Measurements from ENCODE around the gene BYSL.

BYSL gene, protein sequence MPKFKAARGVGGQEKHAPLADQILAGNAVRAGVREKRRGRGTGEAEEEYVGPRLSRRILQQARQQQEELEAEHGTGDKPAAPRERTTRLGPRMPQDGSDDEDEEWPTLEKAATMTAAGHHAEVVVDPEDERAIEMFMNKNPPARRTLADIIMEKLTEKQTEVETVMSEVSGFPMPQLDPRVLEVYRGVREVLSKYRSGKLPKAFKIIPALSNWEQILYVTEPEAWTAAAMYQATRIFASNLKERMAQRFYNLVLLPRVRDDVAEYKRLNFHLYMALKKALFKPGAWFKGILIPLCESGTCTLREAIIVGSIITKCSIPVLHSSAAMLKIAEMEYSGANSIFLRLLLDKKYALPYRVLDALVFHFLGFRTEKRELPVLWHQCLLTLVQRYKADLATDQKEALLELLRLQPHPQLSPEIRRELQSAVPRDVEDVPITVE

DNA sequence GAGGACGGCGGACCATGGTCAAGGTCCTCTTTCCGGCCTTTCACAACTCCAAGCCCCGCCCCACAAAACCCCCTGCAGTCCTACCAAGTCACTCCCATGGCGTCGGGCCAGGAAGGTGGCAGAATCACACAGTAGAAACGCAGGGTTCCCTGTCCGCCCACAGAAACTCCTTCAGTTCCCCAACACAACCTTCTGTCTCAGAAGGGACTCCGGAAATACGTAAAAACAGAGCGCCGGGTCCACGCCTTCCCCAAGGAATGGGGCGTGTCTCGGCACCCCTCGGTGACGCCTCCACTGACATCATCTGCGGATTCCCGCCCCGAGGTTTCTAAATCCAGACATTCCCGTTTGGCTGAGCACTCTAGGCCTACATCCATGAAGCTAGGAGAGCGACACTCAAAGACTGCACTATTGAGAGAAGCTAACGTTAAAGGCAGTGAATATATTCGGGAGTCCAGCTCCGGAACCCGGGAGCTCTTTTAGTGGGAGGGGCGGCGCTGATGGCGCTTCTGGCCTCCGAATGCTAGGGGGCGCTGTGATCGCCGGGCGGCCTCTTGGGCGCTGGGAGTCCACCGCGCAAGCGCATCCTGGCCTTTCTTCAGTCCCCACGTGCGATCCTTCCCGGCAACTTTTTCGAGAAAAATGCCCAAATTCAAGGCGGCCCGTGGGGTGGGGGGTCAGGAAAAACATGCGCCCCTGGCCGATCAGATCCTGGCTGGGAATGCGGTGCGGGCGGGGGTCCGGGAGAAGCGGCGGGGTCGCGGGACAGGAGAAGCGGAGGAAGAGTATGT, at the start of gene BYSL, which contains the start of gene MED20:
BYSL (plus strand) TSS at position 579 of the 791 bp plus-strand sequence; CDS start at position 643, 64 bp downstream.
MED20 (minus strand) TSS at position 219 of the 791 bp plus-strand sequence; CDS start at position 98, 121 bp downstream.
- DNase-seq = peak; percentile 95

DNA sequence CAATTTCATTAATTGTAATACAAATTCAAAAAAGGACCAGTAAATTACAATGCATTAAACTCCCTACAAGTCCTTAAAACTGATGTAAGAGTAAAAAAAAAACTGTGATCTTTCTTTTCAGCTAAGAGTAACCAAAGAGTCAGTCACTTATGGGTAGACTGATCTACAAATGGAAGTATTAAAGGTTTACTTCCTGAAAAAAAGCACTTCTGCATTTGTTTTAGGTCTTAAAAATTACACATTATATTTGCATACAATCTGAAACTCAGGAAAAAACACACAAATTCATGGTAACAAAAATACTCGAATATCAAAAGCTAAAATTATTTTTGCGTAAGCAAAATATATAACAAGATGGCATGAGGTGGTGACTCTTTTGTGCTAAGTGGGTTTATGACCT, 49.6 kb upstream of the BYSL start:
- no peak for DNase-seq

DNA sequence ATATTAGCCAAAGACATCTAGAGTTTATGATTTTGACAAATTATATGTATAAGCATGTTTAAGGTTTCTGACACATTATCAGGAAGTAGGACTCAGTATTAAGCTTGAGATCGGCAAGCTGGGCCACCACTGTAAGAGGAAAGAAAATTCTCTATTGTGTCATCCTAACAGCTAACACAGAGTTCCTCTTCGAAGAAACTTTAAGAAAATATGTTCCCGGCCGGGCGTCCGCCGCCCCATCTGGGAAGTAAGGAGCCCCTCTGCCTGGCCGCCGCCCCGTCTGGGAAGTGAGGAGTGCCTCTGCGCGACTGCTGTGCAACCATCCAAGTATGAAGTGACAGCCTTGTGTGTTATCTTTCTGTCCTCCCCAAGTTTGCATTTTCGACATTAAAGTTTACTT, 49.2 kb upstream of the BYSL start:
- no peak for DNase-seq

DNA sequence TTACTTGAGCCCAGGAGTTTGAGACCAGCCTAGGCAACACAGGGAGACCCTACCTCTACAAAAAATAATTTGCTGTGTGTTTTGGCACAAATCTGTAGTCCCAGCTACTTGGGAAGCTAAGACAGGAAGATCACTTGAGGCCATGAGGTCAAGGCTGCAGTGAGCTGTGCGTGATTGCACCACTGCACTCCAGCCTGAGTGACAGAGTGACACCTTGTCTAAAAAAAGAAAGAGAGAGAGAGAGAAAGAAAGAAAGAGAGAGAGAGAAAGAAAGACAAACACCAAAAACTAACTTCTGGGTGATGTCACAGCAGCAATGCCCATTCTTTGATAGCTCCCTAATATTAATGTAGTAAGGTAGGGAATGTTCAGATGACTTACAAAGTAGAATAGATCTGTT, 46.6 kb upstream of the BYSL start:
- DNase-seq = no peak

DNA sequence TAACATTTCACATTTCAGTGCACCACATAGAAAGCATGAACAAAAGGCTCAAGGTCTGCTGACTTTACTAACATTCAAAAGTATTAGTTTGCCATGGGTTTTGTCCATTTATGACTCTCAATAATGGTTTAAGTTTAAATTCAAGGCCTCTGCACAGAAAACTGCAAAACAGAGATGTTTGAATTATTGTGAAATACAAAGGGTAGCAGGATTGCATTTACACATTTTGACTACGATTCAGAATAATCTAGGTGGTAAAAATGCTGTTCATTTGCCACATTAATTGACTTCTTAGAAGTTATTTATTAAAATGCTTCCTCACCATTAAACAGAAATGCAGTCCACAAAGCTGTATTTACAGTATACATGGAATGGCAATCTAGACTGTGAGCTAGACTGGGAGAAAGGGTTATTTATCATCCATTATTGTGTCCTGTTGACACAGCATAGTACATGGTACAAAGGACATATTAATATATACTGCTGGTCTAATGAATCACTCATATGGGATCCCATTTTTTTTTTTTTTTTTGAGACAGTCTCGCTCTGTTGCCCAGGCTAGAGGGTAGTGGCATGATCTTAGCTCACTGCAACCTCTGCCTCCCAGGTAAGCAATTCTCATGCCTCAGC, 44.1 kb upstream of the BYSL start:
- DNase-seq = no peak

DNA sequence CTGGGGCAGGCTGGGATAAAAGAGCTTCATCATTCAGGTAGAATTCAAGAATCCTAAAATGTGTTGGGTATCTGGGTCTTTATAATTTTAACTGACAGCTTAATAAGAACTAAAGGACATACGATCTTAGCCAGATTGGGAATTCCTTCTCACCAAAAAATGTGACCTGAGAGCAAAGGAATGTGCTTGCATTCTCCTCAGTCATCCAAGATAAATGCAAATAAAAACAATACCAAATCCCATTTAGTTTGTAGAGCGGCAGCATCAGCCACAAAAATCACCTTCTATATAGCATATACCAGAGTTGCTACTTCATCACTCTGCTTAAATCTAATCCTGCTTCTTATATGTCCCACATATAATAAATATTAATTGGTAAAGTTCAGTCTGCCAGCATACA, 43.1 kb upstream of the BYSL start:
- DNase-seq = no peak

DNA sequence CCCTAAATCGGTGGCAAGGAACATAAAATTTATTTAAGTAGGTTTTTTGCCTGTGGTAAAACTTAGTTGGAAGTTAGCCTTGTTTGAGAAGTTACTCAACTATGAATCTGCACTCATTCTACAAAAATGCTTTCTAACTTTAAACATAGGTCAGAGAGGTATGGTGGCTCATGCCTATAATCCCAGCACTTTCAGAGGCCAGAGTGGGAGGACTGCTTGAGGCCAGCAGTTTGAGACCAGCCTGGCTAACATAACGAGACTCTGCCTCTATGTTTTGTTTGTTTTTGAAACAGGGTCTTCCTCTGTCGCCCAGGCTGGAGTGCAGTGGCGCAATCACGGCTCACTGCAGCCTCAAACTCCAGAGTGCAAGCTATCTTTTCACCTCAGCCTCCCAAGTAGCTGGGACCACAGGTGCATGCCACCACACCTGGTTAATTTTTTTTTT, 42.3 kb upstream of the BYSL start:
- DNase-seq = no peak

DNA sequence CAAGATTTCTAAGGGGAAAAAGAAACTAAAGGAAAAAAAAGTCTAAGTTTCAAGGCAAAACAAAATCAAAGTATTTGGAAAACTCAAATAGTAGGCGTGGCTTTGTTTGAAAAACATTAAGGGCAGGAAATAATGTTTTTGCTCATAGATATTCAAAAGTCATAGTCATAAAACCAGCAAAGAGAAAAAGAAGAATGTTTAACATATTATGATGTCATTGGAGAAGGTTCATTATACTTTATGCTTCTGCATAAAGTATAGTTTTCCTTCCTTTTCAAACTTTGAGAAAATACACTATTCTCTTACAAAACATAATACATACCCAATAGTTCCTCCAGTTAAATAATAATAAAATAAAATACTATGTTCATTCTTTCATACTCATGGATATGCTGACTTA, 39.8 kb upstream of the BYSL start:
- no peak for DNase-seq

DNA sequence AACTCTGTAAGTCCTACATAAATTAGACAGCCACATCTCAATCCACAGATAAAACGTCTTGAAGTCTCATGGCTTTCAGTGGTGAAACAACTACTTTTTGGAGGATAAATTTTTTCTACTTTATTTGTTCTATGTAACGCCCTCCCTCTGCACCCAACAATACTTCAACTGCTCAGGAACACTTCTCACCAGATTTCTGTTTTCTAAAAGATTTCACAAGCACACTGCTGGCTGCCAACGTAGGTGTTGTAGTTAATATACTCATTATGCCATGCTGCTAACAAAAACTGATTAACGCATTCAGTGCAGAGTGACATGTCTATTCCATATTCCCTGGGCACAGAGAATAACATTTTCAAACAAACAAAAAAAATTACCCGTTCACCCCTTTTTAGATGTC, 36.3 kb upstream of the BYSL start:
- DNase-seq = no peak

DNA sequence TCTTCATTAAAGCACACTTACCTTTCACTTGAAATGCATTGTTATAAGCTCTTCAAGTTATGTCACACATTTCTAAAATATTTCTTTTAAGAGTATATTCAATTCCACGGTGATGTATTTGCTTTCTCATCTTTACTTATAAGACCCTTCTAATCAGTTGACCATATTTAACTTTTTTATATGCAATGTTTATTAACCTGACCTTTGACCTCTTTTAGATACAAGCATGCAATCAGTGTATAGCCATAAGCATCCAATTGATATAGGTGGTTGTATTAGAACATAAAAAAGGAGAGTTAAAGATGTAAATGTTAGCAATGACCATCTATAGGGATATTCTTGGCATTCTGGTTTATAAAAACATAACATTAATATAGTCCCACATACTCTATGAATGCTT, 35.4 kb upstream of the BYSL start:
- DNase-seq = no peak

DNA sequence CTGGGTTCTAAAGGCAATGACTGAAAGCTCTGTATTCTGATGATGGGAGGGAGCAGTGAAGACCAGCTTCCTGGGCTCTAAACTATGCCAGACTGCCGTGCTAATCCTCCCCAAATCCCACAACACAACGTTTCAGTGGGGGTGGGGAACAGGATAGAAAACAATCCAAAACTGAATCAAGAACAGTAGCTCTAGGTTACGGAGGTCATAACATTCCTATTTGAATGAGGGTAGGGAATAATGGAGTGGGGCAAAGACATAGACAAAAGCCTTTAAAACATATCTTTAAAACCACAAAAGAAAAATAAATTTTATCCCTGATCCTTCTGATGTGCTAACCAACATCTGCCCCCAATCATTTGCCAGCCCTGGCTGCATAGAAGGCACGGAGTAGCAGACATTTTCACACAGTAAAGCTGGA, 34.0 kb upstream of the BYSL start:
- DNase-seq = no peak

DNA sequence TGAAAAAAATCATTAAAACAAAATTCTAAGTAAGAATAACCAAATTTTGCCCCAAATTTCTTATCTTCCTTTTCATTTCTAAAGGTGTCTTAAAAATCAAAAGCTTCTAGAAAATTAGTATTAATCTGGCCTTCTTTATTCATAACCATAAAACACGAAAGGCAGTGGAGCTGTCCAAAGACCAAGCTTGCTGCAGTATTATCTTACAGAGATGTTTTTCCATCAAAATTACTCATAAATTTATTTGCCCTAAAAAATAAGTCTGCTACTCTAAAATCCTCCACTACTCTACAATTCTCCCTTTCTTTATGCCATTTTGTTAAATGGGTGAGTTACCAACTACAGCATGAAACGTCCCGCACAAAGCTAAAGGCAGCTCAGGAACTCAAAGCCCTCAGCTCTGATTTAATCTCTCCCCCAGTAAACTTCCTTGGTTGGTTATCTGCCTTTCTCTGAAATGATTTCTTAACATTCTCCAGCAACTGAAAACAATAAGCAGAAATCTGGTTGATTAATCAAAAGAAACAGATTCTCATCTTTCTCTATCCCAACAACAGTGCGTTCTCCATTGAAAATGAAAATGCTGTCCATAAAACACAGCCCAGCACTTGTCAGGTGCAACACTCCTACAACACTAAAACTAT, 28.3 kb upstream of the BYSL start:
- DNase-seq = no peak

DNA sequence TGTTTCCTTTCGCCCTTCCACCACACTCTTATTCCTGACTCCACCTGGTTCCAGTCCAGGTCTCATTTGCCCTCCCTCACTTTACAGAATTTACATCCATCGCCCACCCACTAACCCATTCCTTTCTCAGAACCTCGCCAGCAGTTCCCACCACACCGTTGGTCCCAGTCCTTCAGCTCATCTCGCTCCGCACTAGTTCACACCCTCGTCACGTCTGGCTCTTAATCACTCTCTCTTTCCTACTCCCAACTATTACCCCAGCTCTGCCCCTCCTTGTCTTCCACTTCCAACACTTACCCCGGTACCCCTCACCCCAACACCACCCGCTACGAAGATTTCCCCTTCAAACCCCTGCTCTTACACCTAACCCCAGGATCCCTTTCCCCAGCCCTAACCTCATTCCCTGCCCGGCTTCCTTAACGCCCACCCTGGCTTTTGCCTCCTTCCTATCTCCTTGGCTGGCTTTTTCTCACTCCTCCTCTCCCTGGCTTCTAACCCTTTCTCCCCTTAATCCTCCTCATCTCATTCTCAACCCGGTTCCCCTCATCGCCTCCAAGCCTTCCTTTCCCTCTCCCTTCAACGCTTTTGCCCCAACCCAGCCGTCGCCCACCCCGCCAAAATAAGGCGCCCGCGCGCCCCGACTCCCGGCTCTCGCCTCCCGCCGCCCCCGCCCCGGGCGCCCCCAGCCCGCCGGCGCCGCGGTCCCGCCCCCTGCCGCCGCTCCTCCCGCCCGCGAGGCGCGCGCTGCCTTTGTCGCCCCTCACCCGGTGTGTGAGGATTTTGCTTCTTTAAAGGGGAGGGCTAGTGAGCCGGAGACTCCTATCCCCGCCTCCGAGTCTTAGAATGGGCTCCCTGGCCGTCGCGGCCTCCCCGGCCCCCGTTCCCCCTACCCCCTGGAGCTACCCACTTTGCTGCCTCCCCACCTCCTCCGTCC, 26.7 kb upstream of the BYSL start:
- DNase-seq = no peak

DNA sequence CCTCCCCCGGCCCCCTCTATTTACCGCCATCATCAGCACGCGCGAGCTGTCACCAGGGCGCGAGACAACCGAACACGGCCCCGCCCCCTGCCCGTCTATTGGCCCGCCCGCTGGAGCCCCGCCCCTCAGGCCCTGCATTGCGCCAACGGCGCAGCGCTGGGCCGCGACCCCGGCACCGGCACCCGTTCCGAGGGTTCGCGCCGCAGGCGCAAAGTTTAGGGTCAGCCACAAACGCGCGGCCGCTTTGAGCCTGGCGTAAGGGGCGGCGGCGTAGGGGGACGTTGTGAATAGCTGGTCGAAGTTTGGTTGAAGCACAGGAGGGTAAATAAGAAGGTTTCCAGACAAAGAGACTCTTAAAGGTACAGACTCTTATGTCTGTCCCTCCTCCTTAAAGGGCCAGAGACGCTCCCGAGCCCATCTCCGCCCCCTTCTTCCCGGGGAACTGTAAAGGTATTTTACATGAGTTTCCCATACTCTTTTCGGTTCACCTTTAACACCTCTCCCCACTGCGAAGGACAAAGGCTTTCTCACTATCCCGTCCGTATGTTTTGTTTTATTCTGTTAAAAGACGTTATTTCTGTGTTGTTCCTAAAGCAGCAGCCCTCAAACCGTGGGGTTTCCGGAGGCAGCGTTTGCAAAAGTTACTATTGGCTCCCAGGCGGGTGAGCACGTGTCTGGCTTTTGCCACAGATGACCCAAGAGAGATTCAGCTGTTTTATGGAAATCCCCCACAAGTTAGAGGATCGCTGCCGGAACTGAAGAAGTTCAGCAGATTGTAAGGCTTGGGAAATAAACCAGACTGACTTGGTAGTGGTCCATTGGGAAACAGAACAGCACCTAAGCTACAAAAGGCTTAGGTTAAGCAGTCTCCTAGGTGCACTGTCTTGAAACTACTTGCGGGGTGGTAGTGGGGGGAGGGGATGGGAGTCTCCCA, 25.7 kb upstream of the BYSL start, which contains the start of gene USP49:
USP49 (minus strand) TSS at position 76 of the 934 bp plus-strand sequence. CDS start 88,392 bp downstream, outside the sequence.
- peak; percentile 92 for DNase-seq

DNA sequence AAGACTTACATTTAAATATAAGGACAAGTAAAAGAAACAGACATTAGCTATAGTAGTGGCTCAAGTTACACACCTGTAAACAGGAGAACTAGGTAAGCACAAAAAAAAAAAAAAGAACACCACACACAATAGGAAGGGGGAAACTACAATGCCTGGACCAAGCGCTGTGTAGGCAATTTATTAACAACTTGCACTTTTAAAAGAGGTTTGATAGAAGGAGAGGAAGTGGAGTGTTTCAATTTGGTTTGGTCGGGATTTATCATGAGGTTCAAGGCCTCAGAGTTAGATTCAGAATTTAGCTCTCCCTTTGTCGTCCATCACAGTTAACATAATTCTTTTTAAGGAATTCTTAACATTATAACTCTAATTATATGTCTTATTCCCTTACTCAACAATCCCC, 25.0 kb upstream of the BYSL start:
- DNase-seq = no peak

DNA sequence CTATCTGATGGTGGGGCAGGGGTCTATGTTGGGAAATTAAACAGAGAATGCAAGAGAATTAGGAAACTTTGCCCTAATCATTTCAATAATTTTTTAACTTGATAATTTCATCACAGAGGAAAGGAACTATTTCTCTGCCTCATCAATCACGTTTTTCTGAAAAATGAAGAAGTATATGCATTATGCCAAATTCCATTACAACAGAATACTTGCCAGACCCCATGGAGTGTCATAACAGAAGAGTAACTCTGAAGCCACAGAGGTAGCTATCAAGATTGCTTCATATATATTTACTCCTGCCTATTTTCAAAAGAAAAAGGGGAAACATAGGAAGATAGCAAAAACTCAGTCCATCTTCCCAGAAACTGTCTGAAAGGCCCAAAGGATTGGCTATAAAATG, 20.4 kb upstream of the BYSL start:
- no peak for DNase-seq

DNA sequence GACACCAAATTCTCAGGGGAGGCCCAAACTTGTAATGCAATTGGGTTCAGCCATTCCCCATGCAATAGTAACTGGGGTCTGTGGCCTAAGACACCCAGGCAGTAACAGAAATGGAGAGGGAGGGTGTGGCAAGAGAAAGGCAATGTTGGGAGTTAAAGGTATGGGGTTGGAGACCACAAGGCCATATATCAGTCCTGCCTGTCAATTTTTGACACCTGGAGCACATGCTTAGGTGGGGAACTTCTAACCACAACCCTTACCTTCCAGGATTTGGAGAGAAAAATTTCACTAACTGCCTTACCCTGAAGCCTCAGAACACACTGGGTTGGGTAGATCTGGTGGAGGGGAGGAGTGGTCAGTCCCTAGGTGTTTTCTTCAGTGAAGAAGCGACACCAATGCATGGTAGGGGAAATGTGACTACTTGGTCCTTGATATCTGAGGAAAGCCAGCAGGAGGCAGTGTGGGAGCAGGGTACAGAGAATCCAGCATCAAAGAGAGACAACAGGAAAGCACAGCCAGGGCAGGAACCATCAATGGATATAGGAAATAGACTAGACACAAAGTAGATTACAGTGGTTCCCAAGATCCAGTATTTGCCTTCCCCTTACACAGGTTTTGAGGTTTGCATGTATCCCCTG, 19.3 kb upstream of the BYSL start:
- DNase-seq = peak; percentile 63

DNA sequence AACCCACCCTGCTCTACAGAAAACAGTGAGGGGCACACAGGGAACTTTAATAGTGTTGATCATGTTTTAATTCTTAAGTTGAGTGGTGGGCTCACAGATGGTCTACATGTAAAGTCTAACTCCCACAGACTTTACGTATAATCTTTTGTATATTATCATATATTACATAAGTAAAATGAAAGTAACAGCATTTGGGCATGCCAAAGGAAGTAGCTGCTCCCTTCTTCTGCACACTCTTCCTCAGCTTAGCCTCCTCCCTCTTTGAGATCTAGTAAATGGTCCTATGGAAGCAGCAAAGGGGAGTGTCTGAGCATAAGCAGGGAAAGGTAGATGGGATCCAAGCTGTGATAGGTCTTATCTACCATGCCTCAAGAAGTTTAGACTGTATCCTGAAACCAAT, 11.6 kb upstream of the BYSL start:
- no peak for DNase-seq

DNA sequence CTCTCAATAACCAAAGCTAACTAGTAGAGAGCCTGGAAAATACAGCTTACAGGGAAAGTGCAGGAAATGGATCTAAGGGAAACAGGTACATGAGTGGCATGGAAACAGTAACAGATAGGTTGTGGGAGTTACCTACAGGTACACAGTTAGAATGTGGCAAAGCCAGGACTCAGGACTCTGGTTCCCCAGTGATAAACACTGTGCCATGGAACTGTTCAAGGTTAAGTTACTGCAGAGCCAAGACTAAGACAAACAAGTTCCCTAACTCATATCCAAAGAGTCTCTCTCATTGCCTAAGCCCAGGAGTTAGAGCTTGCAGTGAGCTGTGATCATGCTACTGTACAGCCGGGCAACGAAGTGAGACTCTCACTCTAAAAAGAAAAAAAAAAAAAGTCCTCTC, 7.0 kb upstream of the BYSL start:
- no peak for DNase-seq
